HEK293T (cell line): Measurements from ENCODE around the gene AMIGO1.

Experiments used
- BHLHE40 ChIP-seq: fragments of 450-650 bp; IDR thresholded peaks from 2 replicates; pipeline ENCODE4 v1.6.1; 2016; ENCODE audit warnings: mild to moderate bottlenecking, moderate library complexity, borderline replicate concordance
- ELF4 ChIP-seq: fragments of 450-650 bp; IDR thresholded peaks from 2 replicates; pipeline ENCODE4 v1.6.1; 2017; ENCODE audit warnings: antibody characterized with exemption
- FOXM1 ChIP-seq: fragments of 450-650 bp; IDR thresholded peaks from 2 replicates; pipeline ENCODE4 v1.6.1; 2017; ENCODE audit warnings: mild to moderate bottlenecking, borderline replicate concordance
- HDGF ChIP-seq: fragments of 450-650 bp; IDR thresholded peaks from 2 replicates; pipeline ENCODE4 v1.6.1; 2017; ENCODE audit warnings: antibody characterized with exemption, borderline replicate concordance
- NFRKB ChIP-seq: fragments of 450-650 bp; IDR thresholded peaks from 2 replicates; pipeline ENCODE4 v1.6.1; 2016; ENCODE audit warnings: mild to moderate bottlenecking, moderate library complexity
- ZNF384 ChIP-seq: fragments of 450-650 bp; IDR thresholded peaks from 2 replicates; pipeline ENCODE4 v1.6.1; 2016

- TF ChIP-seq BHLHE40 (no peak), FOXM1 (no peak), ELF4 (no peak), ZNF384 (no peak), HDGF (no peak), NFRKB (no peak)
Measured at GRCh38 chr1:109543988-109544735, 34.6 kb upstream of the AMIGO1 start.
